ENCODE measurements around the gene ANXA10. TPM values are rescaled to one million over a fixed set of nuclear protein-coding genes. Genes with fewer than 3 reads are reported as not detected.
A peak's percentile ranks its signal among the peaks of the same experiment; 100 is the strongest.

Gene ANXA10
- total RNA-seq, 2 donors from 2014 or later = not detected

GRCh38 chr4:168063031-168063430 is 29.3 kb upstream of the ANXA10 start:
- Histone ChIP-seq H3K4me3 (no peak overlapping the region), H3K36me3 (no peaks in the 10 kb centered on the region), H3K4me1 (no peaks in the 10 kb centered on the region), H3K27me3 (no peaks in the 10 kb centered on the region), H3K9me3 (no peaks in the 10 kb centered on the region), H3K27ac (no peak overlapping the region)
- no peak for DNase-seq (ENCODE audit: low spot score)
- no peak for TF ChIP-seq CTCF (IDR thresholded peaks at IDR 0.05)

- Histone ChIP-seq H3K9me3 (no peaks in the 10 kb centered on the region), H3K4me3 (no peak overlapping the region), H3K27ac (no peak overlapping the region), H3K4me1 (no peaks in the 10 kb centered on the region), H3K36me3 (no peaks in the 10 kb centered on the region), H3K27me3 (no peaks in the 10 kb centered on the region)
- no peak for TF ChIP-seq CTCF (IDR thresholded peaks at IDR 0.05)
- no peak for DNase-seq (ENCODE audit: low spot score)
Observed at GRCh38 chr4:168070903-168071302, 21.4 kb upstream of the ANXA10 start.

GRCh38 chr4:168071304-168071703 is 21.0 kb upstream of the ANXA10 start:
- Histone ChIP-seq H3K4me1 (no peaks in the 10 kb centered on the region), H3K4me3 (no peak overlapping the region), H3K27ac (no peak overlapping the region), H3K9me3 (no peaks in the 10 kb centered on the region), H3K27me3 (no peaks in the 10 kb centered on the region), H3K36me3 (no peaks in the 10 kb centered on the region)
- no peak for TF ChIP-seq CTCF (IDR thresholded peaks at IDR 0.05)
- DNase-seq (ENCODE audit: low spot score) = no peak

GRCh38 chr4:168074861-168075260 is 17.5 kb upstream of the ANXA10 start:
- Histone ChIP-seq H3K27me3 (no peaks in the 10 kb centered on the region), H3K9me3 (no peaks in the 10 kb centered on the region), H3K27ac (no peak overlapping the region), H3K36me3 (no peaks in the 10 kb centered on the region), H3K4me3 (no peak overlapping the region), H3K4me1 (no peaks in the 10 kb centered on the region)
- no peak for TF ChIP-seq CTCF (IDR thresholded peaks at IDR 0.05)
- no peak for DNase-seq (ENCODE audit: low spot score)

GRCh38 chr4:168076989-168077725 is 15.2 kb upstream of the ANXA10 start:
- H3K36me3 ChIP-seq = no peaks in the 10 kb centered on the region
- no peaks in the 10 kb centered on the region for H3K9me3 ChIP-seq
- H3K4me1 ChIP-seq = no peaks in the 10 kb centered on the region
- TF ChIP-seq CTCF (IDR thresholded peaks at IDR 0.05) = peak; percentile 53 to 80
- H3K4me3 ChIP-seq = no peak overlapping the region
- H3K27ac ChIP-seq = no peak overlapping the region
- DNase-seq (ENCODE audit: low spot score) = no peak
- H3K27me3 ChIP-seq = no peaks in the 10 kb centered on the region

- no peak for DNase-seq (ENCODE audit: low spot score)
- no peaks in the 10 kb centered on the region for H3K27me3 ChIP-seq
Observed at GRCh38 chr4:168077726-168078239, 14.6 kb upstream of the ANXA10 start.

More at GRCh38 chr4:168077726-168078239, 14.6 kb upstream of the ANXA10 start:
- Histone ChIP-seq H3K4me3 (no peak overlapping the region), H3K9me3 (no peaks in the 10 kb centered on the region), H3K4me1 (no peaks in the 10 kb centered on the region), H3K36me3 (no peaks in the 10 kb centered on the region), H3K27ac (no peak overlapping the region)
- no peak for TF ChIP-seq CTCF (IDR thresholded peaks at IDR 0.05)
